22Rv1 (cell line): ENCODE data around the gene GUCD1.

Experiments used
- H3K27ac ChIP-seq: fragments of 450-650 bp; 2 replicates; pipeline ENCODE4 v1.5.1; 2017
- CTCF ChIP-seq: fragments of 450-650 bp; IDR thresholded peaks from 2 replicates; pipeline ENCODE4 v1.5.1; 2017; ENCODE audit warnings: mild to moderate bottlenecking
- ZFX ChIP-seq: fragments of 450-650 bp; IDR thresholded peaks from 2 replicates; pipeline ENCODE4 v1.6.1; 2017; ENCODE audit warnings: antibody characterized with exemption, borderline replicate concordance

Gene GUCD1

GRCh38 chr22:24496661-24497060 is 58.3 kb downstream of the GUCD1 start:
- H3K27ac ChIP-seq, result no peak overlapping the region
- TF ChIP-seq CTCF (no peak), ZFX (no peak)

GRCh38 chr22:24496234-24496633 is 58.7 kb downstream of the GUCD1 start:
- no peak overlapping the region for H3K27ac ChIP-seq
- no peak for TF ChIP-seq CTCF
- no peak for TF ChIP-seq ZFX

GRCh38 chr22:24495365-24495675 is 59.6 kb downstream of the GUCD1 start:
- TF ChIP-seq ZFX (no peak), CTCF (no peak)
- no peak overlapping the region for H3K27ac ChIP-seq

GRCh38 chr22:24494528-24495364 is 60.2 kb downstream of the GUCD1 start, which contains the start of gene UPB1:
UPB1 (plus strand) TSS chr22:24495332; CDS start chr22:24495404, 72 bp downstream.
- no peak within 1 kb of the TSS for H3K27ac ChIP-seq
- TF ChIP-seq ZFX (no peak), CTCF (no peak)

- no peak overlapping the region for H3K27ac ChIP-seq
Observed at GRCh38 chr22:24494167-24494527, 60.8 kb downstream of the GUCD1 start.

GRCh38 chr22:24492391-24492790 is 62.5 kb downstream of the GUCD1 start:
- H3K27ac ChIP-seq, result no peak overlapping the region
- TF ChIP-seq ZFX (no peak), CTCF (no peak)

More at GRCh38 chr22:24494167-24494527, 60.8 kb downstream of the GUCD1 start:
- TF ChIP-seq ZFX, result no peak
- no peak for TF ChIP-seq CTCF
